ENCODE data around the gene CGN.

DNA sequence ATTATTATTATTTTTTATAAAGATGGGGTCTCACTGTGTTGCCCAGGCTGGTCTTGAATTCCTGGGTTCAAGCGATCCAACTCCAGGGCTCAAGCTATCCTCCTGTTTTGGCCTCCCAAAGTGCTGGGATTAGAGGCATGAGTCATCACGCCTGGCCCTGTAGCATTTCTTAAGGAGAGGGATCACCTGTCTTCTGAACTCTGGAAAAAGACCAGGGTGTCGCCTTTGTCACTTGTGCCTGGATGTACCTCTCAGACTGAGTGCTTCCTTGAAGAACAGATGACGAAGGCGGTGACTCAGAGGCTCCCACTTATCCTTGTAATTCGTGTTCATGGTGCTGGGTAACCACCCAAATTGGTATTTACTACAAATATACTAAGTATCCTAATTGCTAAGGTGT, 2.4 kb upstream of the CGN start:
- TF ChIP-seq, protein P1, sequence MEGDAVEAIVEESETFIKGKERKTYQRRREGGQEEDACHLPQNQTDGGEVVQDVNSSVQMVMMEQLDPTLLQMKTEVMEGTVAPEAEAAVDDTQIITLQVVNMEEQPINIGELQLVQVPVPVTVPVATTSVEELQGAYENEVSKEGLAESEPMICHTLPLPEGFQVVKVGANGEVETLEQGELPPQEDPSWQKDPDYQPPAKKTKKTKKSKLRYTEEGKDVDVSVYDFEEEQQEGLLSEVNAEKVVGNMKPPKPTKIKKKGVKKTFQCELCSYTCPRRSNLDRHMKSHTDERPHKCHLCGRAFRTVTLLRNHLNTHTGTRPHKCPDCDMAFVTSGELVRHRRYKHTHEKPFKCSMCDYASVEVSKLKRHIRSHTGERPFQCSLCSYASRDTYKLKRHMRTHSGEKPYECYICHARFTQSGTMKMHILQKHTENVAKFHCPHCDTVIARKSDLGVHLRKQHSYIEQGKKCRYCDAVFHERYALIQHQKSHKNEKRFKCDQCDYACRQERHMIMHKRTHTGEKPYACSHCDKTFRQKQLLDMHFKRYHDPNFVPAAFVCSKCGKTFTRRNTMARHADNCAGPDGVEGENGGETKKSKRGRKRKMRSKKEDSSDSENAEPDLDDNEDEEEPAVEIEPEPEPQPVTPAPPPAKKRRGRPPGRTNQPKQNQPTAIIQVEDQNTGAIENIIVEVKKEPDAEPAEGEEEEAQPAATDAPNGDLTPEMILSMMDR (IDR thresholded peaks at IDR 0.05; ENCODE audit: poor library complexity, severe bottlenecking), result no peak
- no peak for TF ChIP-seq POLR2AphosphoS5 (IDR thresholded peaks at IDR 0.05)
- TF ChIP-seq EZH2 (IDR thresholded peaks at IDR 0.05; ENCODE audit: borderline replicate concordance, insufficient read depth, low read length, poor library complexity, severe bottlenecking), result no peak
- TF ChIP-seq RAD21 (conservative IDR thresholded peaks at IDR 0.05), result no peak
- no peak for TF ChIP-seq EP300 (conservative IDR thresholded peaks at IDR 0.05; ENCODE audit: poor library complexity, severe bottlenecking)
- TF ChIP-seq TAF1 (IDR thresholded peaks at IDR 0.05; ENCODE audit: low read depth), result no peak

All from neural cell (in vitro differentiated cells).